Mucosa of descending colon (tissue), 3 donors: ENCODE results near the gene ENTPD2. TPM values are rescaled to one million over a fixed set of nuclear protein-coding genes. Genes with fewer than 3 reads are reported as not detected.
A peak's percentile ranks its signal among the peaks of the same experiment; 100 is the strongest.

Experiments
- ATAC-seq: fragments of 200-7000 bp; cut with Tn5 transposase; one replicate; pipeline ENCODE4 v1.9.1; 2020; ENCODE audit warnings: mild to moderate bottlenecking, moderate library complexity
- DNase-seq, 3 donors: peaks; one replicate each; pipeline ENCODE4 v3.0.0-alpha.2; 2020
- H3K36me3 ChIP-seq: fragments of 200-600 bp; one replicate; pipeline ENCODE4 v1.8.0; 2021; ENCODE audit warnings: low read depth, mild to moderate bottlenecking
- H3K4me1 ChIP-seq: fragments of 200-600 bp; one replicate; pipeline ENCODE4 v1.8.0; 2021; ENCODE audit warnings: low read depth, mild to moderate bottlenecking
- H3K4me3 ChIP-seq: fragments of 200-600 bp; one replicate; pipeline ENCODE4 v1.8.0; 2021; ENCODE audit warnings: mild to moderate bottlenecking
- H3K9me3 ChIP-seq: fragments of 200-600 bp; one replicate; pipeline ENCODE4 v1.8.0; 2021; ENCODE audit warnings: mild to moderate bottlenecking
- CTCF ChIP-seq: fragments of 200-600 bp; IDR thresholded peaks from one replicate; pipeline ENCODE4 v1.8.0; 2022; ENCODE audit warnings: antibody characterized with exemption, mild to moderate bottlenecking
- intact Hi-C, 2 donors: fragments of 100-400 bp; cut with DNase I in 1 of 2; cut with micrococcal nuclease in 1 of 2; formaldehyde crosslinking; loops; one replicate each; pipeline versions ENCODE4 v1.11.0 to v1.11.1; 2022; cut with DNase I, micrococcal nuclease
- total RNA-seq, 3 donors: library from RNA; stranded (reverse); fragmentation: NEBNext Ultra II Directional in 2 of 3; extraction: Animal tissue kit (Norgen Biotek cat#: 25700) in 2 of 3; gene quantifications; one replicate each; pipeline versions ENCODE4 v1.2.1 to v1.2.4, GENCODE V29; 2021 to 2023
- donor health status: DM: no; HTN: no; CAD: no; lungs with moderate emphysema.
- donor health status: DM: no; HTN: no; CAD: no.
- donor health status: DM: no; HTN: yes; CAD: no.

ENTPD2 gene
- total RNA-seq, 3 donors from 2014 or later, result 7.7 to 26.8 (median 10.7) TPM

GRCh38 chr9:137086531-137087408 lies 32.9 kb upstream of the ENTPD2 start, which contains the start of gene MAN1B1:
Gene MAN1B1 (plus strand): TSS chr9:137086985. CDS start chr9:137087000, 15 bp downstream.
- Histone ChIP-seq H3K4me1 (peaks cover 21% of the 10 kb centered on the region), H3K4me3 (peak within 1 kb of the TSS; percentile 56), H3K9me3 (no peaks in the 10 kb centered on the region), H3K36me3 (peaks cover 5% of the 10 kb centered on the region)
- intact Hi-C loops, result no loop called here
- TF ChIP-seq CTCF, result peak; percentile 18
- DNase-seq (peak; percentile 100), ATAC-seq (peak; percentile 92)

- Histone ChIP-seq H3K4me3 (peak overlapping the region; percentile 56), H3K36me3 (peaks cover 5% of the 10 kb centered on the region), H3K4me1 (peaks cover 21% of the 10 kb centered on the region), H3K9me3 (no peaks in the 10 kb centered on the region)
- DNase-seq (peak; percentile 52 to 79 (median 77)), ATAC-seq (peak; percentile 26)
- intact Hi-C loops, result no loop called here
- no peak for TF ChIP-seq CTCF
Observed at GRCh38 chr9:137085920-137086530, 32.2 kb upstream of the ENTPD2 start.

- intact Hi-C loops, result no loop called here
- Histone ChIP-seq H3K4me3 (no peak overlapping the region), H3K36me3 (peaks cover 5% of the 10 kb centered on the region), H3K9me3 (no peaks in the 10 kb centered on the region), H3K4me1 (peaks cover 21% of the 10 kb centered on the region)
- no peak for ATAC-seq
- no peak for TF ChIP-seq CTCF
- peak in 1 of 3 donors; percentile 61 for DNase-seq
Observed at GRCh38 chr9:137084526-137084925, 30.7 kb upstream of the ENTPD2 start.

- H3K9me3 ChIP-seq, result no peaks in the 10 kb centered on the region
Observed at GRCh38 chr9:137083394-137084004, 29.6 kb upstream of the ENTPD2 start.

More at GRCh38 chr9:137083394-137084004, 29.6 kb upstream of the ENTPD2 start:
- H3K36me3 ChIP-seq, result peaks cover 5% of the 10 kb centered on the region
- ATAC-seq (no peak), DNase-seq (peak in 1 of 3 donors; percentile 70)
- intact Hi-C loops, result no loop called here
- no peak overlapping the region for H3K4me3 ChIP-seq
- H3K4me1 ChIP-seq, result peaks cover 30% of the 10 kb centered on the region
- TF ChIP-seq CTCF, result no peak
